GM19193 (cell line): ENCODE results near the gene PLIN4.

Experiments used
- POLR2A ChIP-seq: IDR thresholded peaks from 4 replicates; pipeline ENCODE4 v1.6.1; 2011; ENCODE audit not compliant: insufficient read depth, insufficient read length; ENCODE audit errors: extremely low read depth

The PLIN4 gene

DNA sequence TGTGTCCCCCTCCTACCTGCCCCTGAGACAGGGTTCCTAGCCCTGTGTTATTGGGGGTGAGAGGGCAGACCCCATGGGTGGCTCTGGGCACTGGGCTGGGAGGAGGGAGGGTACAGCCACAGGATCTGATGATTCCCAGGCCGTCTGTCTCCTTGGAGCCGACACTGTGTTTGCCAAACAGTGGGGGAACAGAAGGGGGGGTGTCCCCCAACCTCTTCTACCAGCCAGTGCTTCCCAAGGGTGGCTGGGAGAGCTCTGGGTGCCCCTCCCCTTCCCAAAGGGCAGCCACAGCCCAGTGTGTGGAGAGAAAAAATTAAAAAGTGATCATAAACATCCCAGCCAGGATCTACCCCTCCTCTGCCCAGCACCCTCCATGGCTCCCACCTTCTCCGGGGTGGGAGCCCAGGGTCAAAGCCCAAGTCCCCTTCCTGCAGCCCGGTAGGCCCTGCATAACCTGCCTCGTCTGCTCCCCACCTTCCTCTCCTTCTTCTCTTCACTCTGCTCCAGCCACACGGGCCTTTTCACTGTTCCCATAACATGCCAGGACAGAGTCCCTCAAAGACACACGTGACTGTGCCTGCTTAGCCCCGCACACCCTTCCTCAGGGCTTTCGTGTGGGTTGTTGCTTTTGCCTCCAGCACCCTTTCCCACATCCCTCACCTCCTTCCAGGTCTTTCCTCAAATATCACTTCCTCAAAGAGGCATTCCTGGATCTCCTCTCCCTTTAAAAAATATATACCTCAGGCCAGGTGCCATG lies 1.4 kb upstream of the PLIN4 start:
- no peak for TF ChIP-seq POLR2A

GRCh38 chr19:4519172-4519496 lies 848 bp upstream of the PLIN4 start:
- no peak for TF ChIP-seq POLR2A

DNA sequence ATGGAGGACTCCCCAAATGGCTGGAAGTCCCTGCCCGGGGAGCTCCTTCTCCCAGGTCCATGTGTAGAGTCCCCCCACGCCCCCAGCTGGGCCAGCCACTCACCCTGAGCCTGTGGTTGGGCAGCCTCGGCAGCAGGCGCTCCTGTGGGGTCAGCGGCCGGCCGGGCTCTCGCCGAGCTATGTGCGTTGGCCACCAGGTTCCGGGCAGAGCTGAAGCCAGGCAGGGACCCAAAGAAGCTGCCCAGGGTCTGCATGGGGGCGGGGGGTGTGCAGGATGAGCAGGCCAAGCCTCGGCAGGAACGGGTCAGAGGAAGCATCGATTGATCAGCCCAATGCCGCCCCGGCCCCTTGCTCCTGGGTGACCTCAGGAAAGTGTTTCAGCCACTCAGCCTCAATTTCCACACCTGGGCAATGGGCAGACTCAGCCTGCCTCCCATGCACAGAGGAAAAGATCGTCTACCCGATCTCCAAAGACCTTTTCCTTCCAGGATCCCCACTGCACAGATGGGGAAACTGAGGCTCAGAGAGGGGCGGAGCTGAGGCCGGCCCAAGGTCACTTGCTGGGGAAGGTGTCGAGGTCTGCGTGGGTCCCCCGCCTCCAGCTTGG lies 732 bp downstream of the PLIN4 start:
- no peak for TF ChIP-seq POLR2A

GRCh38 chr19:4516939-4517300 lies 1.4 kb downstream of the PLIN4 start:
- TF ChIP-seq POLR2A, result no peak

DNA sequence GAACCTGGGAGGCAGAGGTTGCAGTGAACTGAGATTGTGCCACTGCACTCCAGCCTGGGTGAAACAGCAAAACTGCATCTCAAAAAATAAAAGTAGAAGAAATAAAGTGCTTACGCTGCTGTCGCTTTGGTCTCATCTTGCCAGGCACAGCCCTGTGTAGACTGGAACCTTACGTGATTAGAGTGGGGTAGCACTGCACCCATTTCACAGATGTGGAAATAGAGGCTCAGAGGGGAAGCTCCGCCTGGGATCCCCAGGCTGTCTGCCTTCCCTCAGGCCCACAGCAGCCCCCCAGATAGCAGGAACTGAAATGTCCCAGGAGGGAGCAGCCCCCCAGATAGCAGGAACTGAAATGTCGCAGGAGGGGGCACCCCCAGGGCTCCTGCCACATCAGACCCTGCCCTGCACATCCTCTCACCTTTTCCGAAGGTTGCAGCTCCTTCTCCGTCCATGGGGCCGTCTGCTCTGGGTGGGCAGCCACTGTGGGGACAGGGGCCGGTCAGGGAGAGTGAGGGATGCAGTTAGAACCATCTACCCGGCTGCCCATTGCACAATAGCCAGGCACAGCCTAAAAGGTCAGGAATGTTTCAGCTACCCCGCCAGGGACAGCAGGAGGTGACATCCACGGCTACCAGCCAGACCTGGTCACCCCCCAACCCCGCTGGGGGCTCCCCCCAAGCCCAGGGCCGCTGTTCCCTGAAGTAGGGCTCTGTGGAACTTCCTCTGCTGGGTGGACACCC lies 1.9 kb downstream of the PLIN4 start:
- no peak for TF ChIP-seq POLR2A

DNA sequence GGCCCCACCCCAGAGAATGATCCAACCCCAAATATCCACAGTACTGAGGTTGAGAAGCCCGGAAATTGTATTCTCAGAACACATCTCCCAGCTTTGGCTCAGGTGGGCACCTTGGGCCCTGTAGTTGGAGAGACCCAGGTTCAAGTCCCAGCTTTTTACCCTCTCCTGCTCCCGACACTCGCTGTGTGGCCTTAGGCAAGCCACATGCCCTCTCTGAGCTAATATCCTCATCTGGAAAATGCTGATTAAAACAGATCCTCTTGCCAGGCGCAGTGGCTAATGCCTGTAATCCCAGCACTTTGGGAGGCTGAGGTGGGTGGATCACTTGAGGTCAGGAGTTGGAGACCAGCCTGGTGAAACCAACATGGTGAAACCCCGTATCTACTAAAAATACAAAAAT lies 2.6 kb downstream of the PLIN4 start:
- no peak for TF ChIP-seq POLR2A

DNA sequence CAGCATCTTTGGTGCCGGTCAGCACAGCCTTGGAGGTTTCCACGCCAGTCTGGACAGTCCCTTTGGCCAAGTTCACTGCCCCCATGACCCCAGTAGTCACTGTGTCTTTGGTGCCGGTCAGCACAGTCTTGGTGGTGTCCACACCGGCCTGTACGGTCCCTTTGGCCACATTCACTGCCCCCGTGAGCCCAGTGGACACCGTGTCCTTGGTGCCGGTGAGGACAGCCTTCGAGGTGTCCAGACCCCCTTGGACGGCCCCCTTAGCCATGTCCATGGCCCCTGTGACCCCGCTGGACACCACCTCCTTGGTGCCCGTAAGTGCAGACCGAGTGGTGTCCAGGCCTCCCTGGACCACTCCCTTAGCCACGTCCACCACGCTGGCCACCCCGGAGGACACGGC lies 5.0 kb downstream of the PLIN4 start:
- TF ChIP-seq POLR2A, result no peak

DNA sequence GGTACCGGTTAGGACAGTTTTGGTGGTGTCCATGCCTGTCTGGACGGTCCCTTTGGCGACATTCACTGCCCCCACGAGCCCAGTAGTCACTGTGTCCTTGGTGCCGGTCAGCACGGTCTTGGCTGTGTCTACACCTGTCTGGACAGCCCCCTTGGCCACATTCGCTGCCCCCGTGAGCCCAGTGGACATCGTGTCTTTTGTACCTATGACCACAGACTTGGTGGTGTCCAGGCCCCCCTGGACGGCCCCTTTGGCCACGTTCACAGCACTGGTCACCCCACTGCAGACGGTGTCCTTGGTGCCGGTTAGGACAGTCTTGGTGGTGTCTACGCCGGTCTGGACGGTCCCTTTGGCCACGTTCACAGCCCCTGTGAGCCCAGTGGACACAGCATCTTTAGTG lies 6.2 kb downstream of the PLIN4 start:
- no peak for TF ChIP-seq POLR2A

GRCh38 chr19:4511300-4512054 lies 6.8 kb downstream of the PLIN4 start:
- TF ChIP-seq POLR2A, result no peak

- TF ChIP-seq POLR2A, result no peak
These were observed 7.6 kb downstream of the PLIN4 start for GRCh38 chr19:4510435-4511255.

DNA sequence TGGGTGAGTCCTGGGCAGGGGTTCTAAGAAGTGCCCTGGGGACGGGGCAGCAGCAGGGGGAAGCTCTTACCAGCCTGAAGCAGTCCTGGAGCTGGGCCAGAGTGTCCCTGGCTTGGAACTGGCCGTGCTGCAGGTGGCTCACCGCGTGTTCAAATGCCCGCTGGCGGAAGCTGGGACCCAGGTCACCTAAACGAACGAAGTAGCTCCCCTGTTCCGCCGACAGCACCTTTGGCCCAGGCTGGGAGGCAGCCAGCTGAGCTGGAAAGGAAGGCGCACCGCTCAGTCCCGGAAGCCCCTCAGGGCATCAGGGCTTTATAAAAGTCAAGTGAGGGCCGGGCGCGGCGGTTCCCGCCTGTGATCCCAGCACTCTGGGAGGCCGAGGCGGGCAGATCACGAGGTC lies 9.6 kb downstream of the PLIN4 start:
- TF ChIP-seq POLR2A, result no peak

GRCh38 chr19:4507804-4508203 lies 10.5 kb downstream of the PLIN4 start:
- TF ChIP-seq POLR2A, result no peak

- no peak for TF ChIP-seq POLR2A
These were observed 11.2 kb downstream of the PLIN4 start for GRCh38 chr19:4507150-4507452.

DNA sequence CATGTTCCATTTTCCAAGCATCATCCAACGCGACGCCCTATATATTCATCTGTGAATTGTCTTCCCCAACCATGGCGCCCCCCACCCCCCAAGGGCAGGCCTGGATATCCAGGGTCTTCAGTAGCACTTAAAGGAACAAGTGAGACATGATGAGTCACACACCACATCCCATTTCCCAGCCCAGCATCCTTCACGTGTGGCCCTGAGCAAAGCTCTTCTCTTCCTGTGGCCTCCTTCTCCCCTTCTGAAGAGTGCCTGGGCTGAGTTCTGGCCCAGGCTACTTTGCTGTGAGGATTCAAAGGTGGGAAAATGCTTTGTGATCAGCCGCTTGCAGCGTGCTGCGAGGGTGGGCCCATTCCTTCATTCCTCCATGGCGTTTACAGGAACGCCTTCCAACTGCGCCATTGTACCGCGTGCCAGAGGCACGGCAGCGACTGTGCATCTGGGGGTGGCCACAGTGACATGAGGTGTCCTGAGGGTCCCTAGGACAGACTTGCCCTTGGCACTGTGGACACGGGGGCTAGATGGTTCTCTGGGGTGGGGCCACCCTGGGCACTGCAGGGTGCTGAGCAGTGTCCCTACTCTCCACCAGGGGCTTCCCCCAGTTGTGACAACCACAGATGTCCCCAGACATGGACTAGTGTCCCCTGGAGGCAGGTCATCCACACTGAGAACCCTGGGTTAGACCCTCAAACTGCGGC lies 11.7 kb downstream of the PLIN4 start:
- no peak for TF ChIP-seq POLR2A

DNA sequence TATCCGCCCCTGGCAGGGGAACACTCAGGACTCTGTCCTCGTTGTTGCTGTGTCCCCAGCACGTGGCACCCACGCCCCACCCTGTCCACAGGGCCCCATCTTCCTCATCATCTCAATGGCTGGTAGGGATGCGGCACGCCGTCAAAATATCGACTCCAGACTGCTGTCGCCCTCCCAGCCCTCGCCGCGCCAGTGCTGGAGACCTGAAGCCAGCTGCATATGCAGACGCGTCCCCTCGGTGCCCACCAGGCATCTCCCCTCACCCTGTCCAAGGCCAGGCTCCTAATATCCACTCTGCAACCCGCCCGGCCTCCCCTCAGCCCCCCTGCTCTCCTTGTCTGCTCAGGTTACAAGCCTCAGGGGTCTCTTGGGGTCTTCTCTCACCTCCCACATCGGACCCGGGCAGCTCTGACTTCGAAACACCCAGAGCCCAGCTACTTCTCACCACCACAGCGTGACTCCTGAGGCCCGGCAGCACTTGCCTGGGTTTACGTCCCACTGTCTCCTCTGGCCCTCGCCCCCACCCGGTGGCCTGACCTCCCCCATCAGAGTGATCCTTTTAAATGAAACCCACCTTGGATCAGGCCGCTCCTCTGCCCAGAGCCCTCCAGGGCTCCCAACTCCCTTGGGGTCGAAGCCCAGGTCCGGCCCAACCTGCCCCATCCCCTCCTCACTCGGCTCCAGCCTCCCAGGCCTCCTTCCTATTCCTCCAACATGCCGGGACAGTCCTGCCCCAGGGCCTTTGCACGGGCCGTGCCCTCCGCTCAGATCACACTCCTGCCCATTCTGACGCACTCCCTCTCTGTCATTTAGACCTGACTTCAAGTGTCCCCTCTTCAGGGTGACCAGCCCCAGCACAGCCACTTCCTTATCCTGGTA lies 12.5 kb downstream of the PLIN4 start:
- no peak for TF ChIP-seq POLR2A
